Stimulated activated CD4-positive, alpha-beta T cell treated with anti-CD3 and anti-CD28 coated beads, Interleukin-12 subunit alpha, Interleukin-12 subunit beta, amount 100 ng/mL, for 48 hours (primary cell): ENCODE data around the gene NEMP2.
"Not testable (repeated sequence)": the region's sequence is repeated elsewhere in the genome, so short reads cannot be mapped to it uniquely, and the experiment has no call there.

ENCODE experiments used
- DNase-seq, 3 donors: peaks; one replicate each; pipeline ENCODE4 v3.0.0-alpha.2; 2020; ENCODE audit warnings: low read depth in 2 of 3, low spot score in 1 of 3

The NEMP2 gene

DNA sequence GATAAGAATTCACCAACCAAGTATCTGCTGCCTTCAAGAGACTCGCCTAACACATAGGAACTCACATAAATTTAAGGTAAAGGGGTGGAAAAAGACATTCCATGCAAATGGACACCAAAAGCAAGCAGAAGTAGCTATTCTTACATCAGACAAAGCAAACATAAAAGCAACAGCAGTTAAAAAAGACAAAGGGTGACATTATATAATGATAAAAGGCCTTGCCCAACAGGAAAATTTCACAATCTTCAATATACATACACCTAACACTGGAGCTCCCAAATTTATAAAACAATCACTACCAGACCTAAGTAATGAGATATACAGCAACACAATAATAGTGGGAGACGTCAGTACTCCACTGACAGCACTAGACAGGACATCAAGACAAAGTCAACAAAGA is 41.4 kb downstream of the NEMP2 start:
- no peak for DNase-seq

DNA sequence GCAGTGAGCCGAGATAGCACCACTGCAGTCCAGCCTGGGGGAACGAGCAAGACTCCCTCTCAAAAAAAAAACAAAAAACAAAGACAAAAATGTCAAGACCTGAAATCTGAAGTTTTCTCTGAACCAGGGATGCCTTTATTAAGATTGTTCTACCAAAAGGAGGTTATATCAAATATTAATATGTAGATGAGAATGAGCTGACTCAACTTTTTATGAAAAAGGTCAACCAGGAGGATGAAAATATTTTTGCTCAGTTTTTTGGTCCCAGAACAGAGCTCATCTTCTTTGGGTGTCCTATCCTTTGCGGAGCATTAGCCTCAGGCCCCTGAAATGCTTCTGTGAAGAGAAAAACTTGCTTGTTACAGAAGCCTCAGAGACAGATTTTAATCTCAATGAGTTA is 44.0 kb downstream of the NEMP2 start:
- DNase-seq = no peak

DNA sequence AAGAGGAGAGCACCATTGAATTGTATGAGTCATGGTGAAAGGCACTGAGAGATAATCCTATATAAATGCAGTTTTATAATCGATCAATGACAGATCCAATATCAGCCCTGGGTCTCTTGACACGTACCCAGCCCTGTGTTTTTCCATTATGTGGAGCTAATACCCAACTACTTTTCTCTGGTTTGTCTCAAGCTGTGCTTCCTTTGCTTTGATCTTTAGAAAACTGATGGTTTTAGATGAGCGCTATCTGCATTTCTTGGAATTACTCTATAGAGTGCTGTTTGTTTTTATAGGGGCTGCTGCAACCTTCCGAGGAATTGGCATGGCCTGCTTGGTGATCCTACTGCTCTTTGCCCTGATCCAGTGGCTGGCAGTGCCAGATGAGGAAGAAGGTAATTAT is 45.0 kb downstream of the NEMP2 start:
- no peak for DNase-seq

DNA sequence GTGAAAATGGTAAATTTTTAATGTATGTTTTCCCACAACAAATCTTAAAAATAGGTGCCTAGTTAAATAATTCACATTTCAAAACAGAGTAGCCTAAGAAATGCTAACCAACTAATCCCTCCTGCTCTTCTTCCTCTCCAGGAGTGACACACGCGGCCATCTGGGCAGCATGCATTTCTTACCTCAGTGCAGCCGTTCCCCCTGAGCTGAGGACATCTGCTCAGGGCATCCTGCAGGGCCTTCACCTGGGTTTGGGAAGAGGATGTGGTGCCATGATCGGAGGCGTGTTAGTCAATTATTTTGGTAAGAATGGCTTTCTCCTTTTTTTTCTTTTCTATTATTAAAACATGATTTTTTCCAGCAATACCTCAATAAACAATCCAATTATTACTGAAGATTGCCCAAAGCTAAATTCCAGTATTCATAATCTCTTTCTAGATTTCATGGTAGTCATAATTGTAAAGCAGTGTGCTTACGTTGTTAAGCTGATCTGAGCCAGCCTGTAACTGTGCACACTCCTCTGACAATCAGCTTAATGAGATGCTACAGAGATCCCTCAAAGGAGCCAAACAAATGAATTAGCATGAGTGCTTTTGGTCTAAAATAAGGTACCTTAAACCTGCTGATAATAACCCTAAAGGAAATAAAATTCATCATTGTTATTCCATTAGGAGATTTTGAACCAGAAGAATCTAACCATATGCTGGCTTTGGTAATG is 45.8 kb downstream of the NEMP2 start:
- DNase-seq = no peak

DNA sequence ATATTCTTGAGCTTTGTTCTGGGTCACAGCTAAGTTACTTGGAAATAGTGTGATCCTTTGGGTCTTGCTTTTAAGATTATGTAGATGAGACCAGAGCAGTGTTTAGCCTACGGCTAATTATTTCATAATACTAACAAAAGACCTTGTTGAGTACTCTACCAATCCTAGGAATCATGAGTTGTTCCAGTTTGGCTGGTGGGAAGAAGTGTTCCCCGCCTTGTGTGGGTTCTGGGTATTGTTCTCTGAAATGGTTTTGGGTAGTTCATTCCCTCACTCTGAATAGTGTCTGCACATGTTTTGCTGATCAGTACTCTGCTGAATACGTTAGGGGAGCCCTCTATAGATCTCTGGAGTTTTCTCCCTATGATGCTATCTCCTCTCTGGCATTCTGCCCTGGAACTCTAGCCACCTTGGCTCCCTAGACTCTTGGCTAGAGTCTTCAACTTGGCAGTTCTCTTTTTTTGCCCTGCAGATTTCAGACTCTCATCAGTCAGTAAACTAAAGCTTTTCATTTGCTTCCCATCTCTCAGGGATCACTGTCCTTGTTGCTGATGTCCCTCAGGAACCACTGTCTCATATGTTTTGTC is 48.4 kb downstream of the NEMP2 start:
- no peak for DNase-seq

DNA sequence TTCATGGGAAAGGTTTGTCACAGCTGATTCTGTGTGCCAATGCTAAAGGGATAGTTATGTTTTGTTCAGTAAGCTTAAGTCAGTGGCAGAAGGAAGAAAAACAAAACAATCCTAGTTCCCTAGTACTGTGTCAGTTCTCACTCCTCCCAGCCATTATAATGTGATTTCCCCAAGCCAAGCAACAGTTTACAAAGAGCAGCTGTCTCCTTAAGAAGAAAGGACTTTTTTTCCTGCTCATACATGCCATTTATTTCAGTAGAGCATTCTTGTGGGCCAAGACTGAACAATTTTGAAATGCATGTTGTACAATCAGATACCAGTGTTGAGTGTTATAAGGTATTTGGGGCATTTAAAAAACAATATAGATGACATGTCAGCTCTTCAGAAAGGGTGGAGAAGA is 52.1 kb downstream of the NEMP2 start:
- no peak for DNase-seq

DNA sequence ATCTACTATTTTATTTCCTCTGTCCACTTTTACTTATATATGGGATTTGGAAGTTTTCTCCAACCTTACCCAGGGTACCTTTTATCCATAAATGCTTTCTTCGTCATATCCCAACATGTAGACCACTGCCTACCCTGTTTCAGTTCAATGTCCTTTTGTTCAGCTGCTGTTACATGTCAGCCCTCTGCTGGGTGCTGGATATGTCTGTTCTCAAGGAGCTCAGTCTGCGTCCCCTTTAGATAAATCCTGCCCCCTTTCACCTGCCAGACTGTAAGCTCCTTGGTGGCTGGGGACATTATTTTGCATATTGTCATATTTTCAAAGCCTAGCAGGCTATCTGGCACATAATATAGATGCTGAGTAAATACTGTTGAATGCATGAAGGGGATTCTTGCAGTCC is 53.2 kb downstream of the NEMP2 start:
- no peak for DNase-seq

DNA sequence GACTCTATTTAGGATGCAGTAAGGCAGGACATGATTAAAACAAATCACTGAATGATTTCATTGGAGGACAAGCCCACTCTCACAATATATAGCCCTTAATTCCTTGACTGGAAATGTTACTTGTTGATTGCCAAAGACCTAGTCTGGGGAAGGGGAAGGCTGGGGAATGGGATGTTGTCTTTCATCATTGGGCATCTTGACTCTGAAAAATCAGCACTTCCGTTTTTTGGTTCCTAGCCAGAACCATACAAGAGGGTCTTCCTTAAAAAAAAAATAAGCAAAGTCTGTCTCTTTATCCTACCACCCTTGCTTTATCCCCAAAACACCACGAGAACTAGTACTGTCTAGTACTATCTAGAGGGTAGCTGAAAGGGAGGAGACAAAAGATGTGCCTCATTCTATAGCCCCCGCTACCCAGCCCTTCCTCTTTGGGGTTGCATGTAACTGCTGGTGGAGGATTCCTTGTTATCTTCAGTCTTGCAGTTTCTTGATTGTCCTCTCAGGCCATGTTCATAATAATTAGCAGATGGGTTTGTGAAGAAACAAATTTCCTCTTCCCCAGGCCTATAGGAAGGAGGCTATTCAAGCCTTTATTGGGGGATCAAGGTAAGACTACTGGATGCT is 55.8 kb downstream of the NEMP2 start:
- DNase-seq = no peak

DNA sequence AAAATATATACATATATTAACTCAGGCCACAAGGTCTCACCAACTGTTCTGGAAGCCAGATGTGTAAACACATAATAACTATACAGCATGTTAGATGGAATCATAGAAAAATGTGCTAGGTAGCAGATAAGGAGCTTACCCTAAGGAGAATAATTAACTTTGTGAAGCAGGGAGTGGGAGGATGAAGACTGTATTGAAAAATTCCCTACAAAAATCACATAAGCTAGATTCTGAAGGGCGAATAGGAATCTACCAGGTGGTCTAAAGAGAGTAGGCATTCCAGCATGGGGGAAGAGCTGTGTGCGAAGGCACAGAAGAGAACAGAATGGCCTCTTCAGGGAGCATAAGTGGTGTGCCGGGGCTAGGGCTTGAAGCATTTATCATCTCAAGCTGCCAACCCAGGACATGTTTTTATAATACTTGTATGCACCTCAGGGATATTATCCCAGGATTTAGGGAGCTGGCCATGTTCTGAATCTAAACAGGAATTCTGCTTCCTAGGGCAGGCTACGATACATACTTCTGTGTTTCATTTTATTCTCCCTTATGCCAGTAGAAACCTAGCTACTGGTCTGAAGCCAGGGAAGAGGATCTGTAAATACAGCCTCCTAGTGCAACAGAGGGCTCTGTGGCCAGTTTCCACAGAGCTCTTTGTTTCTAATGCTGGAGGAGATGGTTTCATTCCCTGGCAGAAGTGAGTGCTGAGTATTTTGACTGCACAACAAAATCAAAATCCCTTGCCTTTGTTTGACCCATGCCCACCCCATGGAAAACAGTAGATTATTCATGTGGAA is 56.7 kb downstream of the NEMP2 start:
- DNase-seq = no peak

DNA sequence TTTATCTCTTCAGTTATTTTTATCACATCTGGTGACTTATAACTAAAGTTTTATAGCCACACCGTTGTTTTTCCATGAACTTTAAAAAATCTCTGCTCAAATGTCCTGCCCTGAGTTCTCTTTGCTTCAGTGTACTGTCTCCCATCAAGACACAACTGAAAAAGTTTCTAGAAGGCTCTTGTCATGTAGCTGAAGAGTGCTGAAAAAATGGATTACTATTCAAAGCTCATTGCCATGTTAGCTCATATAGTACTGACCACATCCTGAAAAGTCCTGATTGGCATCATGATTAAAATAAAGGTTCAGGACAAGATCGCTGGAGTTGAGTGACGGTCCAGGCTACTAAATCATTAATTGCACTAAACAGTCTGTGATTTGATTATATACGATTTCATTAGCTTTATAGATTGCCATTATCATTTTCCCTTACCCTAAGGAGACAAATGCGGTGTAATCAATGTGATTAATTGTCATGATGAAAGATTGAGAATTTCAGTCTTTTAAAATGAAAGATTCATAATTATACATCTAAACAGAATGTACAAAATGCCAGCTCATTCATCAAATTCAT is 64.2 kb downstream of the NEMP2 start:
- DNase-seq = no peak

DNA sequence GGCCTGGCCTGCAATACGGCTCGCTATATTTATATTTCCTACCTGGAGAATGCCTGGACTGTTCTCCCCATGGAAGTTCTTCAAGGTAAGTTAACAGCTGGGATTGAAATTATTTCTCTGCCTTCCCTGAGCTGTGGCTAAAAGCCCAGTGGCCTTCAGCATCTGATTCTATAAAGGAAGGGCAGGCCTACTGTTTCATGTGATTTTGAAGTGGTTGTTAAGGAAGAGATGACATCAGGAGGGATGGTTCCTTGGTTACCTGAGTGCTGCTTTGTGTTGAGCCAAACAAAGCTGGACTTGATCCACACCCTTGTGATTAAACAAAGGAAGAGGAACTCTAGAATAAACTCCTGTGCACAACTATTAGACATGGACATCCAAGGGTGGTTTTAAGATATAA is 64.8 kb downstream of the NEMP2 start:
- no peak for DNase-seq

DNA sequence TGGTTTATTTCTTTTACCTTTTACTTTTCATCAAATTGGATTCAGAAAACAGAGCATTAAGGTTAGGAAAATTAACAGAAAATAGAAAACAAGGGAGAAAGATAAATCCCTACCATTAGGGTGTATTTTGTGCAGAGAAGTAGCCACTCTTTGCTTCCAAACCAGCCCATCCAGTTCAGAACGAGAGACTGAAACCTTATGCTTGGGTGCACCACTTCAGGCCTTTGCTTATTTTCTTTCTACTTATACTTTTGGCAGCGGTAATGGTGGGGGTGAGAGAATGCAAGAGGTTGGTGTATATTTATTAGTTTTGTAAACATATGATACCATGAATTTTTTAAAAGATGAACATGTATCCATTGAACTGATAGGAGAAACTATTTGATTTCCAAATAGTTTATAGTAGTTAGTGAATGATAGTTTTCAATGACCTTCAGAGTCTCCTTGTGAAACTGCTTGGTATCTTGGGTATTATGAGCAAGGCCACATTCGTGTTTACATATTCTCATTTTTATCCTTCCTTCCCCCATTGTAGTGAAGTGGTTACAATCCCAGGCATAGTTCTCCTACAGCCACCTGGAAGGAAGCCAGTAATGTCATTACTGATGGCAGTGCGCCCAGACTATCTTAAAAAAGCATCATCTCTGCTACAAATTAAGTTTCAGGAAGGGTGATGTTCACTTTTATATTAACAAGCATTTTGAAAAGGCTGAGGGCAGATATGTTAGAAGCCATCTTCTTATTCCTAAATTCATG is 65.5 kb downstream of the NEMP2 start:
- DNase-seq = no peak

DNA sequence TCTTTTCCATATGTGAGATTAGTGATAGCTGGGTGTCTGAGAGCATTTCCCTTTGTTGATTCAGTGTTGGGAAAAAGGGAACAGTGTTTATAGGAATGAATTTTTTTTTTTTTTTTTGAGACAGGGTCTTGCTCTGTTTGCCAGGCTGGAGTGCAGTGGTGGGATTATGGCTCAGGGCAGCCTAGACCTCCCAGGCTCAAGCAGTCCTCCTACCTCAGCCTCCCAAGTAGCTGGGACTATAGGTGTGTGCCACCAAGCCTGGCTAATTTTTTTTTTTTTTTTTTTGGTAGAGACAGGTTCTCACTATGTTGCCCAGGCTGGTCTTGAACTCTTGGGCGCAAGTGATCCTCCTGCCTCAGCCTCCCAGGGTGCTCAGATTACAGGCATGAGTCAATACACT is 66.2 kb downstream of the NEMP2 start:
- not testable (repeated sequence) for DNase-seq

DNA sequence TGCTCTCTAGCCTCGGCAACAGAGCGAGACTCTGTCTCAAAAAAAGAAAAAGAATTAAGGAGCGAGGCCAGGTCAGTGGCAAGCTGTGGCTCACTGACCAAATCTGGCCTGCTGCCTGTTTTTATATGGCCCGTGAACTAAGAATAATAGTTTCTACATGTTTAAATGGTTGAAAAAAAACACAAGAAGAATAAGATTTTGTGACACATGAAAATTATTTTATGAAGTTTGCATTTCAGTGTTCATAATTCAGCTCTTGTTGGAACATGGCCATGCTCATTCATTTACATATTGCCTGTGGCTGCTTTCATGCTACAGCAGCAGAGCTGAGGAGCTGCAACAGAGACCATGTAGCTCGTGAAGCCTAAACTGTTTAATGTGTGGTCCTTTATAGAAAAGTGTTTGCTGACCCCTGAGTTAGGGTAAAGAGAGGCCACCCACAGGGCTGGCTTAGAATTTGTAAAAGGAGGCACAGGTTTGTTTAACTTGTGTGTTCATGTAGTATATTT is 66.9 kb downstream of the NEMP2 start:
- DNase-seq = no peak

DNA sequence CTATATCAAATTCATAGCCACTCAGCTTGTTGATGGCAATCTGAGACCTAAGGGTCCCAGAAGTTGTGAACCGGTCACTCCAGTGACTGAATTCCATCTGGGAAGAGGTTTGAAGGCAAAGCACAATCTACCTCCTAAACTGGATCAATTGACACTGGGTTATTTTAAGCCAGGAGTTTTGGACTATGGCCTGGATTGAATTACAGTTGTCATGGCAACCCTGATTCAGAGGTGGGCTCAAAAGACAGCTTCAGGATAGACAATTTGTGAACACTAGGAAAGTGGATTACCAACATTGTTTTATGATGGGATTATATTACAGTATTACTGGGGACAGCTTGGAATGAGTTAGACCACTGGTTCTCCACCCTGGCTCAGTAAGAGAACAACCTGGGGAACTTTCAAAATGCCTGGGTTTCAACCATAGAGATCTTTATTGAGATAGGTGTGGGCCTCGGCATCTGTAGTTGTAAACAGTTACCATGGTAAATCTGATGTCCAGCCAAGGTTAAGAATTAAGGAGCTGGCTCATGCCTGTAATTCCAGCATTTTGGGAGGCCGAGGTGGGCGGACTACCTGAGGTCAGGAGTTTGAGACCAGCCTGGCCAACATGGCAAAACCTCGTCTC is 67.6 kb downstream of the NEMP2 start:
- no peak for DNase-seq

DNA sequence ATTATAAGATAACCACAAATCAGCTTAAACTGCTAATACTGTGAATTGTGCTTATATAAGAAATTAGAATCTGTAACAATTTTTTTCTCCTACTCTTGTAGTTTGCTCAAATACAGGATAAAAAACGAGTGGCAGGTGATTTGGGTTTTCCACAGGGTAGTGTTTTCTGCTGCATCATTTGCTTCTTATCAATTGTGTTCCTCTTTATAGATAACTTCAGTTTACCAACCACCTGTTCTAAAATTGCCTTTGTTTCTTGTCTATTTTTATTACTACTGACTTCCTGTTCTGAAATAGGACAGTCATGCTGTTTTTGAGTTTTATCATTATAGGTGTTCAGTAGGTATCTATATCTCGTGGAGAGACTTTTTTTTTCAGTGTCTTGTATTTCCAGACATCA is 69.5 kb downstream of the NEMP2 start:
- DNase-seq = no peak

DNA sequence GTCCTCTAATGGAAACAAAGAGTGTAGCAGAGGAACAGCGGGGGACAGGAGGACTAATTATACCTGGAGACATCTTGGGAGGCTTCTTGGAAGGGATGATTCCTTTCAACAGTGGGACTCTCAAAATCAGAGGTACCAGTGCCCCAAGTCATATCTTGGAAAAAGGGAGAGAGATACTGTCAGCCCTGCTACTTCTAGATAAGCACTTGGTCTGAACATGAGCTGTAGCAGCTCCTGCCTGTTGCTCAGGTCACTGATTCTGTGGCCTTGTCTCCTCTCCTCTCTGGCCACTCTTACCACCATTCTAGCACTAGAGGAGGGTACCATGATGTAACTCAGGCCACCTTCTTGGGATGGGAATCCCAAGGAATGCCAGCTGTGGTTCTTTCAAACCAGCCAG is 71.9 kb downstream of the NEMP2 start:
- DNase-seq = no peak

DNA sequence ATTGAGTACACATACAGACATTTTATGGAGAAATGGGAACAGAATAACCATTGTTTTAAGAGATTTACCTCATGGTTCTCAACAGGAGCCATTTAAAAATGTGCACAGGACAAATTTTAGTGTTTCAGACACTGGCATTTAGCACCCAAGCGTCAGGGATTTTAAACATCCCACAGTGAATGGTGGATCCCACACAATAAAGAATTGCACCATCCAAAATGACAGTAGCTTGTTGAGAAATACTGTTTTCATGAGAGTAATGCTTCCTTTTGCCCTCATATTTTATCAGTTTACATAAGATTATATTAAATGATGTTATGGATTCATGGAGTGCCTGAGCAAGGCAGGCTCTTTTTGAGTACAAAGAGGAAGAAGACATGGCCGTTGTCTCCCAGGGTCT is 72.3 kb downstream of the NEMP2 start:
- DNase-seq = no peak

DNA sequence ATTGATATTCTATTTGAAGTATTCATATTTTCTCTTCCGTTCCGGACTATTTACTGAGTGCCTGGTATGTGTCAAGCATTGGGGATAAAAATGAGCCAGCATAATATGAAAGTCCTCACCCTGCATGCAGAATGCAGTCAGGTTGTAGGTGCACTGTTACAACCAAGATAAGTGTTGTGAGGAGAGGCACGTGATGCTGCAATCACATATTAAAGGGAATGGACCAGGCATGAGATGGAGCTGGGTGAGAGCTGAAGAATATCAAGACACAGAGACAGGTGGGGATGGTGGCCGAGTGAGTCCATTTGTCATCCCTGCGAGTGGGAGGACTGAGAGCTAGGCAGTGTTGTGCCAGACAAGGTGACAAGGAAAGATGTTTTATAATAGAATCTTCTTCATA is 74.0 kb downstream of the NEMP2 start:
- no peak for DNase-seq

DNA sequence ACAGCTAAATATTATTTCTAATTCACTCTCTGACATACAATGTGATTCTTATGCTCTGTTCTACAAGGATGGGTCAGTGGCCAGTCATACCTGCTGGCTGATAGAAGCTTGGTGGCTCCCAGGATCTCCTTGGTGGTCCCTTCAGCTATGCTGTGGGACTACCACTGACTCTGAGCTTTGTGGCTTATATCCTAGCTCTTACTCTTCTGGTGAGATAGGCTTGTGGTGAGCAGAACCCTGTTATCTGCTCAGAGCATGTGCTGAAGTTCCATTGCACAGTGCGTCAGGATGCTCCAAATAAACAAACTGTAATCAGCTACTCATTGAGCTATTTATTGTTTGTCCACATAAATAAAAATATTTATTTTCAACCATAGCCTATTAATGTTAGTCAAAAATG is 74.6 kb downstream of the NEMP2 start:
- no peak for DNase-seq
